GM12801 (cell line): ENCODE measurements around the gene KLHDC10.

ENCODE experiments used
- CTCF ChIP-seq: IDR thresholded peaks from one replicate; pipeline ENCODE4 v1.5.1; 2011; ENCODE audit warnings: control low read depth; ENCODE audit not compliant: insufficient read length; ENCODE audit errors: extremely low read depth

The KLHDC10 gene

GRCh38 chr7:130154501-130155317, 84.4 kb downstream of the KLHDC10 start:
- TF ChIP-seq CTCF, result no peak

- no peak for TF ChIP-seq CTCF
Observed at GRCh38 chr7:130156140-130156539, 85.8 kb downstream of the KLHDC10 start.

GRCh38 chr7:130157700-130158099, 87.4 kb downstream of the KLHDC10 start:
- no peak for TF ChIP-seq CTCF

GRCh38 chr7:130160023-130160422, 89.7 kb downstream of the KLHDC10 start:
- no peak for TF ChIP-seq CTCF

- TF ChIP-seq CTCF, result no peak
Observed at GRCh38 chr7:130160455-130160854, 90.1 kb downstream of the KLHDC10 start.

GRCh38 chr7:130162196-130162595, 91.9 kb downstream of the KLHDC10 start:
- no peak for TF ChIP-seq CTCF

GRCh38 chr7:130174237-130174959, 104.1 kb downstream of the KLHDC10 start:
- TF ChIP-seq CTCF, result no peak
